Measurements from ENCODE around the gene GOSR2.

GOSR2 gene

DNA sequence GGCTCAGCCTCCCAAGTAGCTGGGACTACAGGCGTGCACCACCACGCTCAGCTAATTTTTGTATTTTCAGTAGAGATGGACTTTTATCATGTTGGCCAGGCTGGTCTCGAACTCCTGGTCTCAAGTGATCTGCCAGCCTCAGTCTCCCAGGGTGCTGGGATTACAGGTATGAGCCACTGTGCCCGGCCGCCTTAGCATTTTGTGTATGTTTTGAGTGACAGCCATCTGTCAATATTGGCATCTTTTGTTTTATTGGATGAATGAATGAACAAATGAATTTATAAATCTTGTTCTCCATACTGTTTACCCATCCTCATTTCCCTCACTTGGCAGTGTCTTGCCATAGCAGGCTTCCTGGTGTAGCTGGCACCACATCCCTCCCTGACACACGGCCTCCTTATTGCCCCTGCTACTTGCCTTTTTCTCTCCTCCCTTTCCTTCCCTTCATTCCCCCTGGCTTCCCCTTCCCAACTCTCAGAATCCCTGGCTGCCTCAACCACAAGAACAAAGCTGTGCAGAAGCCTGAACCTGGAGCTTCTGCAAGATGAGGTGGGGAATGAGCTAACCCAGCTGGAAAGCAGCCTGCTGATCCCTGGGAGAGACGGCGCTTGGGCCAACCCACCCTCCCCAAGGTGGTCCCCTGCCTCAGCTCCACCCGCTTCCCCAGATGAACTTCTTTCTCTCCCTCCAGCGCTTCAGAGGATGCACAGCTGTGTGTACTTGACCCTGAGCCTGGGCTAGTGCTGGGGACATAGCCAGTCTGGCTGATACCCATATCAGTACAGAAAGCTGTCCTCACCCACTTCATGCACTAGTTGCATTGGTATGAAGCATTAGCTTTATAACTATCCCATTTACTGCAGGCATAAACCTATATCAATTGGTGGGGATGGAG is 37.3 kb upstream of the GOSR2 start:
- DNase-seq (ENCODE audit: extremely low spot score) = no peak
- TF ChIP-seq BHLHE40 (IDR thresholded peaks at IDR 0.05; ENCODE audit: borderline replicate concordance) = no peak
- no peak for TF ChIP-seq HDGF (IDR thresholded peaks at IDR 0.05; ENCODE audit: borderline replicate concordance)
- TF ChIP-seq SP1 (IDR thresholded peaks at IDR 0.05) = no peak
- no peak for TF ChIP-seq ARNT (IDR thresholded peaks at IDR 0.05)
- TF ChIP-seq, protein P1, sequence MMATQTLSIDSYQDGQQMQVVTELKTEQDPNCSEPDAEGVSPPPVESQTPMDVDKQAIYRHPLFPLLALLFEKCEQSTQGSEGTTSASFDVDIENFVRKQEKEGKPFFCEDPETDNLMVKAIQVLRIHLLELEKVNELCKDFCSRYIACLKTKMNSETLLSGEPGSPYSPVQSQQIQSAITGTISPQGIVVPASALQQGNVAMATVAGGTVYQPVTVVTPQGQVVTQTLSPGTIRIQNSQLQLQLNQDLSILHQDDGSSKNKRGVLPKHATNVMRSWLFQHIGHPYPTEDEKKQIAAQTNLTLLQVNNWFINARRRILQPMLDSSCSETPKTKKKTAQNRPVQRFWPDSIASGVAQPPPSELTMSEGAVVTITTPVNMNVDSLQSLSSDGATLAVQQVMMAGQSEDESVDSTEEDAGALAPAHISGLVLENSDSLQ (IDR thresholded peaks at IDR 0.05) = peak; percentile 51; the same call in 1 of the 2 replicates
- no peak for TF ChIP-seq FOXA1 (IDR thresholded peaks at IDR 0.05)
- no peak for TF ChIP-seq SUZ12 (IDR thresholded peaks at IDR 0.05)
- no peak for TF ChIP-seq ZNF384 (IDR thresholded peaks at IDR 0.05)
- no peak for TF ChIP-seq NFRKB (IDR thresholded peaks at IDR 0.05)
- POLR2A ChIA-PET = interaction anchor here (1.1 kb wide), 1 partner anchor 11 kb away, joined by 3 read pairs; no protein-coding TSS in a partner anchor
- CTCF ChIA-PET = interaction anchor here (0.6 kb wide), 1 partner anchor 13 kb away, joined by 3 read pairs; no protein-coding TSS in a partner anchor

DNA sequence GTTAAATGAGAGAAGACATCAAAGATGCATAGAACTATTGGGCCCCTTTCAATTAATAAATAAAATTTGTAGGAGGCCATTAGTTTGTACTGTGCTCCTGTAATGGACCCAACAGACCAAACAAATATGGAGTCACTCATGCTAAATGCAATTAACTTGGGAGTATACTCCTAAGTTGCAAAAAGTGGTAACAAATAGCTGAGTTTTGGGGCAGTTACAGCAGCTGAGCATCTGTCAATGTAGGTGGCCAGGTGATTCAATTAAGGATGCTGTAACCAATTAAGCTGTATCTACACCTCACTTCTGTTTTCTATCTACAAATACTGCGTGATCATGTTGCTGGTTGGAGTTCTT is 36.7 kb upstream of the GOSR2 start:
- ChIA-PET CTCF (interaction anchor here (0.6 kb wide), 1 partner anchor 14 kb away, joined by 3 read pairs; no protein-coding TSS in a partner anchor), POLR2A (no interaction called here)
- TF ChIP-seq, protein P1 (IDR thresholded peaks at IDR 0.05) = no peak
- no peak for DNase-seq (ENCODE audit: extremely low spot score)

DNA sequence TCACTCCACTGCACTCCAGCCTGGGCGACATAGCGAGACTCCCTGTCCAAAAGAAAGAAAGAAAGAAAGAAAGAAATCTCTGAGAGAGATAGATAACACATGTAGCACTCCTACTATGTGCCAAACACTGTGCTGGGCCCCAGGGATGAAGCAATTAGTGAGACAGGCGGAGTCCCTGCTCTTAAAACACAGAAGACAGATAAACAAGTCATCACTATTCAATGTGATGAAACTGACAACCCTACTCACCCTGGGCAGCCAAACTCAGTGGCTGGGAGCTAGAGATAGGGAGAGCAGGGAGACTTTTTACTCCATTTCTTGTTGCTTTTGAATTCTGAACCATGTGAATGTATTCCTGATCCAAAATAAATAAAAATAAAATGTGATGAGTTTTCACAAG is 35.2 kb upstream of the GOSR2 start:
- ChIA-PET POLR2A (no interaction called here), CTCF (interaction anchor here (0.6 kb wide), 1 partner anchor 19 kb away, joined by 4 read pairs; no protein-coding TSS in a partner anchor)
- TF ChIP-seq FOXK2 (IDR thresholded peaks at IDR 0.05) (no peak), HDGF (IDR thresholded peaks at IDR 0.05; ENCODE audit: borderline replicate concordance) (no peak), CTBP1 (IDR thresholded peaks at IDR 0.05; ENCODE audit: borderline replicate concordance) (no peak), SUZ12 (IDR thresholded peaks at IDR 0.05) (no peak), L3MBTL2 (conservative IDR thresholded peaks at IDR 0.05) (no peak), BHLHE40 (IDR thresholded peaks at IDR 0.05; ENCODE audit: borderline replicate concordance) (no peak), FOXA1 (IDR thresholded peaks at IDR 0.05) (no peak), LEF1 (IDR thresholded peaks at IDR 0.05; ENCODE audit: borderline replicate concordance) (no peak)
- TF ChIP-seq, protein P1 (IDR thresholded peaks at IDR 0.05) = no peak
- no peak for DNase-seq (ENCODE audit: extremely low spot score)

DNA sequence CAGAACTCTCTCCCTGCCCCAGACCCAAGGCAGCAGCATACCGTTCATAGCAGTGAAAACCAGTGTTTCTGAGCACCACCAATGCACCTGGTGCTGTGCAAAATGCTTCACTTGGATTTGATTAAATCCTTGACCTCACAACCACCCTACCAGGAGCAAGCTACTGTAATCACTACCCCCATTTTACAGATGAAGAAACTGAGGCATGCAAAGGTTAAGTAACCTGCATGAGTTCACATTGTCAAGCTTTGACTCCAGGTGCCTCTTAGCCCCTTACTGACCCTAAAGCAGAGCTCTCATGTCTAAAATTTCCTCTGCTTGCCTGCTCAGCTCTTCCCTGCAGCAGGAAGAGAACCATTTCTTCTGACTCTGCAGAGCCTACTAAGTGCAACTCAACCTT is 34.2 kb upstream of the GOSR2 start:
- TF ChIP-seq, protein P1 (IDR thresholded peaks at IDR 0.05) = no peak
- TF ChIP-seq ELF4 (IDR thresholded peaks at IDR 0.05) (no peak), SUZ12 (IDR thresholded peaks at IDR 0.05) (no peak), CTBP1 (IDR thresholded peaks at IDR 0.05; ENCODE audit: borderline replicate concordance) (no peak), FOXA1 (IDR thresholded peaks at IDR 0.05) (no peak), LEF1 (IDR thresholded peaks at IDR 0.05; ENCODE audit: borderline replicate concordance) (no peak)
- POLR2A ChIA-PET = interaction anchor here (1.1 kb wide), 1 partner anchor 13 kb away, joined by 3 read pairs; no protein-coding TSS in a partner anchor
- no peak for DNase-seq (ENCODE audit: extremely low spot score)
- CTCF ChIA-PET = interaction anchor here (1.6 kb wide), 1 partner anchor 54 kb away, joined by 4 read pairs; no protein-coding TSS in a partner anchor

DNA sequence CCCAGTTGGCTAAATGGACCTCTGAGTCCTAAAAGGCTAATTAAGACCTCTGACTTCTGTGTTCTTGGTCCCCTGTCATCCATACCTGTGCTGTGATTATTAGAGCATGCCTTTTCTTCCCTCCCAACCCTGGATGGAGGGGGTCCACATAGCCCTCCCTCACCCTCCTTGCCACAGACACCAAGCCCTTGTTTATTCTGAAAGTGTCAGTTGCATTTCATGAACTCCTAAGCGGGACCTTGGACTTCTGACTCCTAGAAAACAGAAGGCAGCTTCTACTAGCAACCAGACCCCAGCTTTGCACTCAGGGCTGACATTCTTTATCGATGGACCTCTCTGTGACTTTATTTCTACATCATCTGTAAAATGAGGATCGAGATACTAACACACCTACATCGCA is 33.4 kb upstream of the GOSR2 start:
- ChIA-PET CTCF (interaction anchor here (1.6 kb wide), 1 partner anchor 53 kb away, joined by 4 read pairs; no protein-coding TSS in a partner anchor), POLR2A (interaction anchor here (1.1 kb wide), 1 partner anchor 12 kb away, joined by 3 read pairs; no protein-coding TSS in a partner anchor)
- TF ChIP-seq ARNT (IDR thresholded peaks at IDR 0.05) = no peak
- TF ChIP-seq BHLHE40 (IDR thresholded peaks at IDR 0.05; ENCODE audit: borderline replicate concordance) = no peak
- no peak for TF ChIP-seq FOXA1 (IDR thresholded peaks at IDR 0.05)
- TF ChIP-seq, protein P1 (IDR thresholded peaks at IDR 0.05) = no peak
- no peak for TF ChIP-seq ELF4 (IDR thresholded peaks at IDR 0.05)
- no peak for TF ChIP-seq HDGF (IDR thresholded peaks at IDR 0.05; ENCODE audit: borderline replicate concordance)
- no peak for TF ChIP-seq FOXM1 (IDR thresholded peaks at IDR 0.05; ENCODE audit: borderline replicate concordance)
- no peak for TF ChIP-seq ZNF384 (IDR thresholded peaks at IDR 0.05)
- no peak for TF ChIP-seq FOXK2 (IDR thresholded peaks at IDR 0.05)
- TF ChIP-seq LEF1 (IDR thresholded peaks at IDR 0.05; ENCODE audit: borderline replicate concordance) = no peak
- no peak for TF ChIP-seq NFRKB (IDR thresholded peaks at IDR 0.05)
- no peak for TF ChIP-seq CTBP1 (IDR thresholded peaks at IDR 0.05; ENCODE audit: borderline replicate concordance)
- TF ChIP-seq TARDBP (IDR thresholded peaks at IDR 0.05) = no peak
- TF ChIP-seq L3MBTL2 (conservative IDR thresholded peaks at IDR 0.05) = no peak
- no peak for TF ChIP-seq SP1 (IDR thresholded peaks at IDR 0.05)
- TF ChIP-seq SUZ12 (IDR thresholded peaks at IDR 0.05) = no peak
- no peak for DNase-seq (ENCODE audit: extremely low spot score)
